Epithelial cell of esophagus (primary cell): ENCODE data around the gene MAFF.
A peak's percentile ranks its signal among the peaks of the same experiment; 100 is the strongest.

Source experiments
- DNase-seq: peaks from one replicate; pipeline ENCODE4 v3.0.0; 2010; ENCODE audit warnings: low read depth
- H3K4me3 ChIP-seq: 2 replicates; pipeline ENCODE4 v1.5.1; 2011; ENCODE audit warnings: mild to moderate bottlenecking, low read length, control low read depth
- CTCF ChIP-seq: IDR thresholded peaks from 2 replicates; pipeline ENCODE4 v1.5.1; 2011; ENCODE audit warnings: low read depth, mild to moderate bottlenecking, low read length, control low read depth, inconsistent platforms; ENCODE audit not compliant: insufficient read depth; ENCODE audit errors: missing control alignments

MAFF gene

GRCh38 chr22:38258895-38259294 lies 57.1 kb downstream of the MAFF start:
- no peak for TF ChIP-seq CTCF
- DNase-seq: no peak

GRCh38 chr22:38259370-38259769 lies 57.6 kb downstream of the MAFF start:
- DNase-seq: no peak
- no peak overlapping the region for H3K4me3 ChIP-seq
- TF ChIP-seq CTCF: no peak

More at GRCh38 chr22:38258895-38259294, 57.1 kb downstream of the MAFF start:
- H3K4me3 ChIP-seq: no peak overlapping the region

DNA sequence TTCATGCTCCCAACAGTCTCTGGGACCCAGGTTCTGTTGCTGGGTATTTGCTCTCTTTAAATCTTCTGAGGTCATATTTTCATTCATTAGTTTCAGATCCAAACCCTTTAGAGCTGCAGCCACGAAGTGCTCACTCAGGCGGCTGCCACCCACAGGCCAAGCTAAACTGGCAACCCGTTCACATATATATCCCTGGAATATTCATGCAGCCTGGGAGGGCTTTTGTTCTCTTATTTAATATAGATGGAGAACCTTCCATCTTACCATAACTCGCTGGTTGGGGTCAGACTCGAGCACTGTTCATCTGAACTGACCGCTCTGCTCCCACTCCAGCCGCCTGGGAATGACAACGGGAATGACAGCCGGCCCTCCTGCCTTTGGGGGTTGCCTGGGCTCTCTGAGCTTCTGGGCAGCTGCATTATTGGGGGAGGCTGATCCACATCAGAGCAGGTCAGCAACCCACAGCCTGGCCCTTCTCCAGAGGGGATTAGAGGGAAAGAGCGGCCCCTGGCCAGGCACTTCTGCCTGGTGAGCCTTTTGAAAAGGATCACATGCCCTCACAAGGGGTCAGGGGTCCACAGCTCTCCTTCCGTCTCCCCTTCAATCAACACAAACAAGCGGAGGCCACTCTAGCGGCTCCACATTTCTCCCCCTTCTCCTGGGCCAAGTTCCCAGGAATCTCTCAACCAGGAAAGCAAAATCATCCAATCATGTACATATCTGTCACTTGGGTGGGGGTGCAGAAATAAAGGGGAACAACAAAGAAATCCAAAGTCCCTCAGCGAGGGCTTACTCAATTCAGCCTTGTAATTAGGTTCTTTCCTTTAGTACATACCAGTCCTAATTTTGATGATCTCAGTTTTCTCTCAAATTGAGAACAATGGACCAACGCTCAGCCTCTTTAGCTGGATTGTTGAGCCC lies 59.2 kb downstream of the MAFF start:
- H3K4me3 ChIP-seq: no peak overlapping the region
- no peak for DNase-seq
- no peak for TF ChIP-seq CTCF

GRCh38 chr22:38262051-38262795 lies 60.4 kb downstream of the MAFF start:
- TF ChIP-seq CTCF: peak; percentile 69
- peak; percentile 79 for DNase-seq

GRCh38 chr22:38264322-38264843 lies 62.6 kb downstream of the MAFF start:
- no peak overlapping the region for H3K4me3 ChIP-seq
- TF ChIP-seq CTCF: no peak
- no peak for DNase-seq

More at GRCh38 chr22:38262051-38262795, 60.4 kb downstream of the MAFF start:
- H3K4me3 ChIP-seq: no peak overlapping the region
